Measurements from ENCODE around the gene PPP2R3A. TPM values are rescaled to one million over a fixed set of nuclear protein-coding genes. Genes with fewer than 3 reads are reported as not detected.

Gene PPP2R3A
- total and polyA plus RNA-seq, 8 donors, result 1.3 to 7.0 (median 4.3) TPM

DNA sequence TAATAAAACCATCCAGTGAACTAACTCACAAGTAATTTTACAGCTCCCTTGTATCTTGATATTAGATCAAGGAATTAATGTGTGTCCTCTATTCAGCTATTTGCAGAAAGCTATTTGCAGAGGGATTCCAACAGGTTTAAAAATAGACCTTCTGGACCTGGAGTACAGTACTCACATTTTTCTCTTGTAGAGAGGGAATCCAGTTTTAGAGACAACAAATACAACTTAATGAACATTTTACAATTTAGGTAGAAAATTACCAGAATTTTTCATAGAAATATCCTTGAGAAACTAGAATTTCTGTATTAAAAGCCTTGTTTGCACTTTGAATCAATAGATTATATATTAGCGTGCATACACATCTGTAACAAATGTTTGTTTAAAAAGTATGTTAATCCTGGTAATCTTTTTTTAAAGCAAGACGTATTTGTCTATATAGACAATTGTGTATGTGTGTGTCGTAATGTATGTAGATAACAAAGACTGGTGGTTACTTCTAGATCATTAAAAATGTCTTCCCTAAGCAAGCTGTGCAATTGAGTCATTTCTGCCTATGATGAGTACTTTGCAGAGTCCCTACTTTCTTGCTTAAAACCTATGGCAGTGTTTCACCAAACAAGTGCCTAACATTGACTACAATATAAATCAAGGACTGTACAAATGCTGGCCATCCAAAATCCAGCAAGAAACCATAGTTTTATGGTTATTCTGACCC lies 57.9 kb downstream of the PPP2R3A start:
- Histone ChIP-seq H3K4me3 (no peak overlapping the region), H3K27me3 (no peaks in the 10 kb centered on the region), H3K9me3 (no peaks in the 10 kb centered on the region), H3K4me1 (peaks cover 0 to 5% (median 0%) of the 10 kb centered on the region in 3 donors), H3K27ac (no peak overlapping the region), H3K36me3 (no peaks in the 10 kb centered on the region)
- 68 to 74% methylated on average over 3 of the region's 3 CpGs for WGBS, 2 donors
- no peak for DNase-seq
- intact Hi-C loops (cut with DNase I), result no loop called here
- ATAC-seq, result no peak
- FAIRE-seq, result no peak
- TF ChIP-seq, protein P1, sequence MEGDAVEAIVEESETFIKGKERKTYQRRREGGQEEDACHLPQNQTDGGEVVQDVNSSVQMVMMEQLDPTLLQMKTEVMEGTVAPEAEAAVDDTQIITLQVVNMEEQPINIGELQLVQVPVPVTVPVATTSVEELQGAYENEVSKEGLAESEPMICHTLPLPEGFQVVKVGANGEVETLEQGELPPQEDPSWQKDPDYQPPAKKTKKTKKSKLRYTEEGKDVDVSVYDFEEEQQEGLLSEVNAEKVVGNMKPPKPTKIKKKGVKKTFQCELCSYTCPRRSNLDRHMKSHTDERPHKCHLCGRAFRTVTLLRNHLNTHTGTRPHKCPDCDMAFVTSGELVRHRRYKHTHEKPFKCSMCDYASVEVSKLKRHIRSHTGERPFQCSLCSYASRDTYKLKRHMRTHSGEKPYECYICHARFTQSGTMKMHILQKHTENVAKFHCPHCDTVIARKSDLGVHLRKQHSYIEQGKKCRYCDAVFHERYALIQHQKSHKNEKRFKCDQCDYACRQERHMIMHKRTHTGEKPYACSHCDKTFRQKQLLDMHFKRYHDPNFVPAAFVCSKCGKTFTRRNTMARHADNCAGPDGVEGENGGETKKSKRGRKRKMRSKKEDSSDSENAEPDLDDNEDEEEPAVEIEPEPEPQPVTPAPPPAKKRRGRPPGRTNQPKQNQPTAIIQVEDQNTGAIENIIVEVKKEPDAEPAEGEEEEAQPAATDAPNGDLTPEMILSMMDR (IDR thresholded peaks at IDR 0.05), result no peak

DNA sequence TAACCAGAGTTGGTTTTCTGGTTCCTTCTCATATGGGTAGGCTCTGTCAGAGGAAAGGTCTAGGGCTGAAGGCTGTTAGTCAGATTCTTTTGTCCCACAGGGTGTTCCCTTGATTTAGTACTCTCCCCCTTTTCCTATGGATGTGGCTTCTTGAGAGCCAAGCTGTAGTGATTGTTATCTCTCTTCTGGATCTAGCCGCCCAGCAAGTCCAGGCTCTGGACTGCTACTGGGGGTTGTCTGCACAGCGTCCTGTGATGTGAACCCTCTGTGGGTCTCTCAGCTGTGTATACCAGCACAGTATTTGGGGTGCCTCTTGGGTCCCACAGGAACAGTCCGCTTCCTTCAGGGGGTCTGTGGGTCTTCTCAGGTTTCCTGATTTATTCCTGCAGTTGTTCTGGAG lies 70.8 kb downstream of the PPP2R3A start:
- 89 to 92% methylated on average over 3 of the region's 3 CpGs for WGBS, 2 donors
- H3K9me3 ChIP-seq, result no peaks in the 10 kb centered on the region
- H3K4me3 ChIP-seq, result no peak overlapping the region
- H3K36me3 ChIP-seq, result no peaks in the 10 kb centered on the region
- no peaks in the 10 kb centered on the region for H3K4me1 ChIP-seq
- H3K27me3 ChIP-seq, result no peaks in the 10 kb centered on the region
- TF ChIP-seq, protein P1 (IDR thresholded peaks at IDR 0.05), result no peak
- DNase-seq (no peak), ATAC-seq (no peak), FAIRE-seq (no peak)
- H3K27ac ChIP-seq, result no peak overlapping the region
- intact Hi-C loops (cut with DNase I), result no loop called here

DNA sequence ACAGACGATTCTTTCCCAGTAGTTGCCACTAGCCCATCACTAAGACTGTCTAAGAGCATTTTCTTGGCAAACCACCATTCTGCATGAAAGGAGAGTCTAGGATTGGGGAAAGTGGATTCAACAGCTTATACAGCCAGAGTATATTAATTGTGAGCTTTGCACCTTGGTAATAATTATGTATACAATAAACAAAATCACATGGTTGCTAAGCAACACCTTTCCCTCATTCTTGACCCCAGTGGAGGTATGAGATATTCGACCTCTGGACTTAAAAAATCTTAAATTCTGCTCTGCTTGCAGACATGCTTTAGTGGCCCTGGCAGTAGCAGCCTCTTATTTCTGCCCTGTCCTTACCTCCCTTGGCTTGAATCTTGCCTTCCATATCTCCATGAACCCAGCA lies 73.1 kb downstream of the PPP2R3A start:
- Histone ChIP-seq H3K9me3 (no peaks in the 10 kb centered on the region), H3K4me1 (no peaks in the 10 kb centered on the region), H3K27me3 (no peaks in the 10 kb centered on the region), H3K36me3 (no peaks in the 10 kb centered on the region), H3K4me3 (no peak overlapping the region), H3K27ac (no peak overlapping the region)
- DNase-seq (no peak), ATAC-seq (no peak), FAIRE-seq (no peak)
- 66 to 77% methylated on average over 2 of the region's 2 CpGs for WGBS, 2 donors
- intact Hi-C loops (cut with DNase I), result no loop called here
- TF ChIP-seq, protein P1 (IDR thresholded peaks at IDR 0.05), result no peak

DNA sequence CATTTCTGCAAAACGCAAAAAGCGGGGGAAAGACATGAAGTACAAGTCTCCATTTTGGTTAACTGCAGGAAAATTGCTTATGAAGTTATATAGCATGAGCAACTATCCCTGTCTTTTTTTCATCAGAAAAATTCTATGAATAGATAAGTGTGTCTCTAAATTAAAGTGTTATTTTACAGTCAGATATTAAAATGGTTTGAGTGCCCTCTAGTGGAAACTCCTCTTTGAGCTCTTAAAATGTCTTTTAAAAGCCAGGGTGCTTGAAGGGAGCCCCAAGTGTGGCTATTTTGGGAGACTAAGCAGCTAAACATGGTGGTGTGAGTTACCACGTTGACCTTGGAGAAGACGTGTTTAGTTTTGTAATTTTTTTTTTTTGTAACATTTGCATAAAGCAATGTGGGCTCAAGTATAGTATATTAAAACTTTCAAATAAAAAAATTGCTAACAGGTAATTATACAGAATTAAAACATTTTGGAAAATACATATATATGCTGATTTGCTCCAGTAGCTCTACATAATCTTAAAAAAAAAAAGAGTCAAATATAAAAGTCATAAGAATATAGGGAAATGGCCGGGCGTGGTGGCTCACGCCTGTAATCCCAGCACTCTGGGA lies 77.2 kb downstream of the PPP2R3A start:
- Histone ChIP-seq H3K4me1 (no peaks in the 10 kb centered on the region), H3K27ac (no peak overlapping the region), H3K27me3 (no peaks in the 10 kb centered on the region), H3K9me3 (no peaks in the 10 kb centered on the region), H3K4me3 (no peak overlapping the region), H3K36me3 (no peaks in the 10 kb centered on the region)
- TF ChIP-seq, protein P1 (IDR thresholded peaks at IDR 0.05), result peak in 3 of 4 donors; percentile 26 to 52 (median 40)
- DNase-seq (no peak), FAIRE-seq (peak; percentile 74), ATAC-seq (peak in 2 of 4 donors; percentile 51 to 55)
- WGBS, 2 donors, result 71 to 75% methylated on average over 7 of the region's 7 CpGs
- intact Hi-C loops (cut with DNase I), result loop anchor here in 2 of 3 donors (5.0 to 10.0 kb wide), 2 partner anchors 125 to 128 kb away; no protein-coding TSS in a partner anchor

All from pancreas (tissue), 10 donors.